ENCODE data around the gene PC.

Gene PC

GRCh38 chr11:66853242-66854229 is 104.6 kb downstream of the PC start:
- DNase-seq = no peak

- no peak for DNase-seq
These were observed 105.5 kb downstream of the PC start for GRCh38 chr11:66852466-66853241.

- no peak for DNase-seq
These were observed 106.3 kb downstream of the PC start for GRCh38 chr11:66851698-66852465.

GRCh38 chr11:66851239-66851596 is 107.0 kb downstream of the PC start:
- DNase-seq = no peak

GRCh38 chr11:66850588-66851238 is 107.5 kb downstream of the PC start:
- DNase-seq = no peak

DNA sequence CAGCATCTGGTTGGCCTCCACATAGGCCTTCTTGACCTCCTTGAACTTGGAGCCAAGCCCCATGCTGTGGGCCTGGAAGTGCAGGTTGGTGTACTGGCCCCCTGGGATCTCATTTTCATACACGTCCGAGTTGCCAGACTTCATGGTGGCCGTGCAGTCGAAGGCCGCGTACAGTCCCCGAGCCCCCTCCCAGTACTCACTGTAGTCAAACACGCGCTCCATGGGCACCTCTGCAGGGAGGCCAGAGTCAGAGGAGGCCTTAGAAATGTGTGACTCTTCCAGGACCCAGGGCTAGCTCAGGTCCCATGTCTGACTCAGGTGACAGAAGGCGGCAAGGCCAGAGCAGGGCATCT is 108.0 kb downstream of the PC start:
- DNase-seq = no peak

DNA sequence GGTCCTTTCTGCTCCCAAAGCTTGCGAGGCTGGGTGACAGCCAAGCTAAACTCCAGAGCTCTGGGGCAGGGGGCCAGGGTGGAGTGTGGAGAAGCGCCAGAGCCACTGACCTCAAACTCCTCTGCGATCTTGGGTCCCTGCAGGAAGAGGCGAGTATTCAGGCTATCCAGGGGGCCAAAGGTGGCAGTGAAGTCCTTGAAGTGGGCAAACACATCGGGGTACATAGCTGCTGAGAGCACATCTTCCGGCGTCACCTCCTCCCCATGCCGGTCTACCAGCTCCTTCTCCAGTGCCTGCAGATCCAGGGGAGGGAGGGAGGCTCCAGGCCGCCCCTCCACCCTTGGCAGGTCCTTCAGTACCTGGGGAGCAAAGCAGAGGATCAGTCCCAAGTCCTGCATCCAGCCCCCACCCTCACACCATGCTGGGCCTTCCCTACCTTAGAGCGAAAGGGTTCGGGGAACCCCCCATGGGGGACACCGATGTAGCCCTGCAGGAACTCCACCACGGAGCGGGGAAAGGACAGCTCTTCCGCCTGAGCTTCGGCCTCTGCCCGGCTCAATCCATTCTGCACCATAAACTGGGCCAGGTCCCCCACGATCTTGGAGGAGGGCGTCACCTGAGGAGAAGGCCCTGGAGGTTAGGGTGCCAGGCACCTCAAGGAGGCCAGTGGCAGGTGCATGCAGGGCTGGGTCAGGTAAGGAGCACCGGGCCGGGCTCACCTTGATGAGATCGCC is 108.5 kb downstream of the PC start:
- no peak for DNase-seq

DNA sequence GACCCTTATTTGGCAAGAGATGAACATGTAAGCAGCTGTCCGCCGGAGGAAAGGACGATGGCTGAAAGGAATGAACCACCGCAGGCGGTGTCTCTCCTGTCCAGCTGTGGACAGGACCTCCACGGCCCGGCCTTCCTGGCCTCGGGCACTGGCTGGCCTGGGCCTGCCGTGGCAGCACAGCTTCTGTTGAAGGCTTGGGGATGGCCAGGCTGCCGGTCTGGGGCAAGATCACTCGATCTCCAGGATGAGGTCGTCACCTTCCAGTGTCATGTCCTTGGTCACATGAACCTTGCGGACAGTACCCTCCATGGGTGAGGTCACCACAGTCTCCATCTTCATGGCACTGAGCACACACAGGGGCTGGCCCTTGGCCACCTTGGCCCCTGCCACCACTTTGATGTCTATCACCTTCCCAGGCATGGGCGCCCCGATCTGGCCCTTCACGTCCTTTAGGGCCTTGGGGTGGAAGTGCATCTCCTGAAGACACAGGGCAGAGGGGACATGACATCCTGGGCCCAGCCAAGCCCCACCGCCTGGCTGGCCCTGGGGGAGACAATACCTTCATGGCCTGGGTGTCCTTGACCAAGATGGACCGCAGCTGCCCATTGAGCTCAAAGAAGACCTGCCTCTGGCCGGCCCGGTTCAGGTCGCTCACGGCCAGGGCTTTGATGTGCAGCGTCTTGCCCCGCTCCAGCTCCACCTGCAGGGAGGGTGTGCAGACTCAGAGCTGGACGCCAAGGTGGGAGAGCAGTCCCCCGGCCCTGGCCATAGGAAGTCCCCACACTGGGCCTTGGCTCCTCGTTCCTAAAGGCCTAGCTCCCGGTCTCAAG is 109.3 kb downstream of the PC start:
- DNase-seq = no peak

GRCh38 chr11:66847461-66848232 is 110.5 kb downstream of the PC start:
- DNase-seq = no peak

- no peak for DNase-seq
These were observed 111.5 kb downstream of the PC start for GRCh38 chr11:66846671-66847091.

- no peak for DNase-seq
These were observed 112.3 kb downstream of the PC start for GRCh38 chr11:66845876-66846212.

- DNase-seq = no peak
These were observed 112.9 kb downstream of the PC start for GRCh38 chr11:66845143-66845875.

- DNase-seq = no peak
These were observed 113.6 kb downstream of the PC start for GRCh38 chr11:66844496-66845142.

- no peak for DNase-seq
These were observed 114.2 kb downstream of the PC start for GRCh38 chr11:66843776-66844495.

DNA sequence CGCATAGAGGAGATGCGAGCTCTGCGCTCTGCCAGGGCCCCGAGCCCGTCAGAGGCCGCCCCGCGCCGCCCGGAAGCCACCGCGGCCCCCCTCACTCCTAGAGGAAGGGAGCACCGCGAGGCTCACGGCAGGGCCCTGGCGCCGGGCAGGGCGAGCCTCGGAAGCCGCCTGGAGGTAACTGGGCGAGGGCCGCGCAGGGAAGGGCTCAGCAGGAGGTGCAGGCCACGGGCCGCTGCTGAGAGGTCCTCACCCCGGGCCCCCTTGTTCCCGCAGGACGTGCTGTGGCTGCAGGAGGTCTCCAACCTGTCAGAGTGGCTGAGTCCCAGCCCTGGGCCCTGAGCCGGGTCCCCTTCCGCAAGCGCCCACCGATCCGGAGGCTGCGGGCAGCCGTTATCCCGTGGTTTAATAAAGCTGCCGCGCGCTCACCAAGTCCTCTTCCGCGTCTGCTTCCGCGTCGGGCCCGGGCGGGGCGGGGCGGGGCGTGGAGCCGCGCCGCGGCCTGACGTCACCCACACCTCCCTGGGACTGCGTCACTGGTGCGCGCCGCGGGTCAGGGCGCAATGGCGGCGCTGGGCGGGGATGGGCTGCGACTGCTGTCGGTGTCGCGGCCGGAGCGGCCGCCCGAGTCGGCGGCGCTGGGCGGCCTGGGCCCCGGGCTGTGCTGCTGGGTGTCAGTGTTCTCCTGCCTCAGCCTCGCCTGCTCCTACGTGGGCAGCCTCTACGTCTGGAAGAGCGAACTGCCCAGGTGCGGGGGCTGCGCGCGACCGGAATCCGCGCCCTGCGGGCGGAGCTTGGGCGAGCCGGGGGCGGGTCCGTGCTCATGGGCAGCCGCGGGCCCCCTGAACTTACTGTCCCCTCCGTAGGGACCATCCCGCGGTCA is 115.0 kb downstream of the PC start, which contains the start of gene RCE1:
Gene RCE1, plus strand, starts transcription at position 546 of the 880 bp plus-strand sequence. Its CDS starts 15 bp downstream, at position 561.
- DNase-seq = peak; percentile 74 to 84

DNA sequence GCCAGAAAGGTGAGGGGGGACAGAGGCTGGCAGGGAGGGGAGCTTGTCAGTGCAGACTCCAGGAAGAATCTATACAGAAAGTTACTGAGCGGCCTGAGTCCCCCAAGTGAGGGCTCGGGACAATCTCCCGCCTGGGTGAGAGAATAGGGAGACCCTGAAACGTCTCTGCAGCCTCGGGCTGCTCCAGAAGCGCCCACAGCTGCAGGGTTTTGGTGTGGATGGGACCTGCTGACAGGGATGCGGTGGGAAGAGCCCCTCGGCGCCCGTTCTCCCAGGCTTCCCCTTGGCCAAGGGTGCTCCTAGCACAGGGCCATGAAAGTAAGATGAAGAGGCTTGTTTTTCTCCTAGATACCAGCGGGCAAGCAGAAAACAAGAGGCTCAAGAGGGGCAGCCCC is 115.7 kb downstream of the PC start:
- DNase-seq = no peak

GRCh38 chr11:66841861-66842260 is 116.3 kb downstream of the PC start:
- DNase-seq = no peak

Data from hippocampal formation (tissue), 2 donors.